ENCODE data around the gene NAA10.

GRCh38 chrX:153887385-153887784 lies 47.5 kb downstream of the NAA10 start:
- TF ChIP-seq CTCF (IDR thresholded peaks at IDR 0.05) (no peak), POLR2A (IDR thresholded peaks at IDR 0.05) (no peak), POLR2AphosphoS5 (IDR thresholded peaks at IDR 0.05) (no peak), EP300 (IDR thresholded peaks at IDR 0.05) (no peak)
